ENCODE results near the gene CDH13.

- TF ChIP-seq POLR2AphosphoS5 (IDR thresholded peaks at IDR 0.05; ENCODE audit: low read depth): no peak
- TF ChIP-seq CTCF (IDR thresholded peaks at IDR 0.05; ENCODE audit: insufficient read depth, low read length): no peak
- no peak for TF ChIP-seq REST (IDR thresholded peaks at IDR 0.05; ENCODE audit: insufficient replicate concordance, low read depth)
- no peak for TF ChIP-seq SPI1 (IDR thresholded peaks at IDR 0.05; ENCODE audit: borderline replicate concordance, low read depth)
Observed at GRCh38 chr16:83806731-83807130, 1180.0 kb downstream of the CDH13 start.
